Measurements from ENCODE around the gene CDK2AP2.

CDK2AP2 gene

DNA sequence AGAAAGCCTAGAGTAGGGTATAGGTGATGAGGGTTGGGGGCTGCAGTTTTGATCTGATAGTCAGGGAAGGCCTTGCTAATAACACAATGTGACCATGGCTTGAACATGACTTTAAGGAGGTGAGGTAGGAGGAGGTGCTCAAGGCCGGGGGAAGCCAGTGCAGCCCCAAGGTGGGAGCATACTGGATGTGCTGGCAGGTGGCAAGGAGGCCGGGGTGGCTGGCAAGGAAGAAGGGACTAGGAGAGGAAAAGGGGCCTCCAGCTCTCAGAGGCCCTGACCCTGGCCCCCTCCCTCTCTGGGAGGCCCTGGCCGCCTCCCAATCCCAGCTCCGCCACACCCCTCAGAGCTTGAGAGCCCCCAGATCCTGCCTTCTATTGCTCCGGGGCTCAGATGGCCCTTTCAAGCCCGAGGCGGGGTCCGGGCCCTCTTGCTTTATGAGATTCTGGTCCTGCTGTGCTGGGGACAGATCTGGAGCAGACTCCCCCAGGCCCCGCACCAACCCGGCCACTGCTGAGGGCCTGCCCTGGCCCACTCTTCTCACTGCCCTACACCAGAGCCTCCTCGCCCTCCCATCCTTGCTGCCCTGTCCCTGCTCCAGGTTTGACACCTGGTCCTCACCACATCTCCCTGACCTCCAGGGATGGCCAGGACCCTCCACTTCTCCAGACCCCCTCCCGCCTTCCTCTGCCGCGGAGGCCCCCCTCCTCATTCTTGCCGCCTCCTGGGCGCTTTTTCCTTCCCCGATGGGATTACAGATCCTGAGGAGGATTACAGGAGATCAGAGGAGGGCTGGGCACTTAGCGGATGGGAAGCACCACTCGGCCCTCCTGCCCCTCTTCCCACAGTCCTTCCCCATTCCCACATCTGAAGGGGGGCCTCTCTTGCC is 4.6 kb downstream of the CDK2AP2 start:
- no peak for DNase-seq (ENCODE audit: low read depth, low spot score)

DNA sequence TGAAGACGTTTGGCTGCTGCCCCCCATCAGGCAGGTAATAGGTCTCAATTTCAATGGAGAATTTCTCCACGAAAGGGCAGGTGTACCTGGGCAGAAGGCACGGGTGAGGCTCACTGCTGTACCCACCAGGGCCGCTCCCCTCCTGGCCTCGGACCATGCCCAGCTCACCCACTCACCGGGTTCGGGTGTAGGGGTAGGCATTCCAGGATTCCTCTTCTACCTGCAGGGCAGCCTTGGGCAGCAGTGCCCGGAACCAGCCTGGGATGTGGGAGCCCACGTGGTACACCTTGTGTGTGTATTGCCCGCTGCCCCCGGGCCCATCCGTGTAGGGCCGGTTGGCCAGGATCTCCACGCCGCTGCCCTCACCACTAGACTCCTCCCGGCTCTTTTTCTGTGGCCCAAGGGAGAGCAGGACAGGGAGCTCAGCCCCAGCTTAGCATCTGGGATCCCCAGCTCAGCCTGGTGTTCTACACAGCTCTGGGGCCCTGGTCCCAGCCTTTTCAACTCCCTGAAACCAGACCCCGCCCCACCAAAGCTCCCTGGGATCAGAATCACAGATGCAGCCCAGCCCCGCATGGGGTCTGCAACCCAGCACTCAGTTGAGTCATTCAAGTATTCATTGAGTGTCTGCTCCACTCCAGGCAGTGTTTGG is 5.5 kb downstream of the CDK2AP2 start:
- no peak for DNase-seq (ENCODE audit: low read depth, low spot score)

DNA sequence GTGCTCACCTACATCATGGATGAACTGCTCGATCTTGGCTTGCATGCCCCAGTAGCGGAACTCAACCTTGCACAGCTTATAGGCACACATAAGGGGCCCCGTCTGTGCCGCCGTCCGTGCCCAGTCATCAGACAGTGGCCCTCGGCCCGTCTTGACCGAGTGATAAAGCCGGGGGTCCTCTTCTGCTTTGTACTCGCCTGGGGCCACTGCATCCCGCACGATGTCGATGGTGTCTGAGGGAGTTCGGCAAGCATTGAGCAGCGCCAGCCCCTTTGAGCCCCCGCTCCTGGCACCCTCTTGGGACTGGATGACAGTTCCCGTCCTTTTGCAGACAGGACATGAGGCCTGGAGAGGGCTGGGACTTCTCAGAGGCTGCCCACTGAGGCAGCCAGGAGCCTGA is 6.1 kb downstream of the CDK2AP2 start:
- DNase-seq (ENCODE audit: low read depth, low spot score): no peak

DNA sequence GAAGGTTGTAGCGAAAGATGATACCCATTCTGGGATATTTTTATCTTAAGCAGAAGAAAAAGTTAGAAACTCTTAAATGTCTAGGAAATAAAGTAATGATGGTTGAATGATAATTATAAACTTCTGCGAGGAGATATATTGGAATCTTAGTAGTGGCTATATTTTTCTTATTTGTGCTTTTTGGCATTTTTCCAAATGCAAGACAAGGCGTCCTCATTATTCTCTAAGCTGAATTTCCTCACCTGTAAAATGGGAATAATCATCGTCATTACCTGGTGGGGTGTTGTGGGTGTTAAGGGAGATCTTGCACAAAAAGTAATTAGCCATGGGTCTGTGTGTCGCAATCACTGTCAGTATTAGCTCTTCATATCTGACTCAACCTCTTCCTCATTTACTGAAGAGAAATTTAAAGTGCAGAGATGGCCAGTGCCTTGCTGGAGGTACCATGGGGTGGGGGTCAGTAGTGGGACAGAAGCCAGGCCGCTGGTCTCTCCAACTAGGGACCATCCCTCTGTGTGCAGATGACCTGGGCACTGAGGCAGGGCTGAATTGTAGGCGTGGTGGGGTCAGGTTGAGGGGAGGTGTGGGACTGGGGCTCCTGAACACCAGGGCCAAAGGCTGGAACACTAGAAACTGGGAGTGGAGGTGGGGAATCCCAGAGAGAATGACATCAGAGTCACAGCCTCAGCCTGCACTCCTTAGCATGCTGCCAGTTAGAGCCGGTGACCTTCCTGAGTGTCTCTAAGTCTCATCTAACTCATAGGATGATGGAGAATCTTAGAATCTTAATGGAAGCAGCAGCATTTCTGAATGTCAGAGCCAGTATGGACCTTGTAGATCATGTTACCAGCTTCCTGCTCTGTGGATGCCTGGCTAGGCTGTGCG is 6.9 kb downstream of the CDK2AP2 start:
- DNase-seq (ENCODE audit: low read depth, low spot score): no peak

DNA sequence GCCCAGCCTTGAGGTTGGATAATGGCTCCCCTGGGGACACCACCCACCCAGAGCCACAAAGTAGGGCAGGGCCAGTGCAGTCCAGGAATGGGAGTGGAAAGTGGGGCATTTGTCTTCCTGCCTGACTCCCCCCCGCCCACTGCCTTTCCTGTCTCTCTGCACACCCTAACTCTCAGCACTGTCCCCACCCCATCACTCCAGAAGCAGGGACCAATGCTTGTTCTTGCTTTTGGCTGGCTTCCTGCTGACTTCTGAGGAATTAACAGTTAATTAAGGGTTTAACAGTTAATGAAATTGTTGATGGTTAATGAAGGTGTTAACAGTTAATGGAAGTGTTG is 7.5 kb downstream of the CDK2AP2 start:
- no peak for DNase-seq (ENCODE audit: low read depth, low spot score)

DNA sequence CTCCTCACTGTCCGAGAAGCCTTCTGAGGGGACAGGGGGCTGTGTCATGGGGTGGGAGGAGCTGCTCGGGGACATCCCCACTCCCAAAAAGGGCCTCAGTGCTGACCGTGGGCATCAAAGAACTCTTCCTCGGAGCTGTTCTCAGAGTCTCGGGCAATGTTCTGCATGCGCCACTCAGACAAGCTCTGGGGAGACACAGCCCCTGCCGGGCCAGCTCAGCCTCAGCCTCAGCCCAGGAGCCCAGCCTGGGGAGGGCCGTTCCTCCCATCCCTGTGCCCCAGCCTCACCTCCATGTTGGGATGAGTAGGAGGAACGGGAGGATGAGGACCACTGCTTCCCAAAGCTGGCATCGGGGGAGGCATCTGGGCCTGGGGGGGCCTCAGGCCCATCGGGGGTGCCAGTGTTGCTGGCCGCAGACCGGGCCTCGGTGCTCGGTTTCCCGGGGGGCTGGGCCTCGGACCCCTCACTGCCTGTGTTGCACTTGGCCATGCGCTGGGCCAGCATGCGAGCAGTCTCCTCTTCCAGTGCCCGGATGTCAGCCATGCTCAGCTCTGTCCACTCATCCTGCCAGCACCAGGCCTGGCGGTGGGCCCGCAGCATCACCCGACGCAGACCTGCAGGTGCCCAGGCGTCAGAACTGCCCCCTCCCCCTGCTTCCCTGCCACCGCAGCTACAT is 8.0 kb downstream of the CDK2AP2 start:
- DNase-seq (ENCODE audit: low read depth, low spot score): no peak

DNA sequence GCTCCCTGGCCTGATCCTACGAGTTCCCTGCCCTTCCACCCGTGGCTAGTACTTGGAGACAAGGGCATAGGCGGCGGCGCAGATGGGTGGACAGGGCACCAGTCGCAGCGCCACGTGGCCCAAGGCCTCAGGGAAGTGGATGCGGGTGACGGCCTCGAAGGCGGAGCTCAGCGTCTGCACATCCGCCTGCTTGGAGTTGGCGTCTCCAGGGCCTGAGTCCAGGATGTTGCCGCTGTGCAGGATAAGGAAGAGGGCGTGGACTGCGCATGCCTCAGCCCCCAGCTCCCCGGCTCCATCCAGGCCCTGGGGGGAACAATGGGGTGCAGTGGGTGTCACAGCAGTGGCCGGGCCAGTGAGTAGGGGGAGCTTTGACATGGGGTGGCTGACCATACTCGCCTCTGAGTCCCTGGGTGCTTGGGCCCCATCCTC is 9.4 kb downstream of the CDK2AP2 start:
- DNase-seq (ENCODE audit: low read depth, low spot score): no peak

- no peak for DNase-seq (ENCODE audit: low read depth, low spot score)
These were observed 10.2 kb downstream of the CDK2AP2 start for GRCh38 chr11:67497656-67498291.

- no peak for DNase-seq (ENCODE audit: low read depth, low spot score)
These were observed 11.8 kb downstream of the CDK2AP2 start for GRCh38 chr11:67496113-67496512.

- no peak for DNase-seq (ENCODE audit: low read depth, low spot score)
These were observed 12.5 kb downstream of the CDK2AP2 start for GRCh38 chr11:67495234-67496005.

GRCh38 chr11:67494371-67495233 is 13.4 kb downstream of the CDK2AP2 start:
- DNase-seq (ENCODE audit: low read depth, low spot score): no peak

- no peak for DNase-seq (ENCODE audit: low read depth, low spot score)
These were observed 14.2 kb downstream of the CDK2AP2 start for GRCh38 chr11:67493548-67494370.

GRCh38 chr11:67492801-67493547 is 15.0 kb downstream of the CDK2AP2 start:
- DNase-seq (ENCODE audit: low read depth, low spot score): no peak

- no peak for DNase-seq (ENCODE audit: low read depth, low spot score)
These were observed 15.8 kb downstream of the CDK2AP2 start for GRCh38 chr11:67492069-67492727.

DNA sequence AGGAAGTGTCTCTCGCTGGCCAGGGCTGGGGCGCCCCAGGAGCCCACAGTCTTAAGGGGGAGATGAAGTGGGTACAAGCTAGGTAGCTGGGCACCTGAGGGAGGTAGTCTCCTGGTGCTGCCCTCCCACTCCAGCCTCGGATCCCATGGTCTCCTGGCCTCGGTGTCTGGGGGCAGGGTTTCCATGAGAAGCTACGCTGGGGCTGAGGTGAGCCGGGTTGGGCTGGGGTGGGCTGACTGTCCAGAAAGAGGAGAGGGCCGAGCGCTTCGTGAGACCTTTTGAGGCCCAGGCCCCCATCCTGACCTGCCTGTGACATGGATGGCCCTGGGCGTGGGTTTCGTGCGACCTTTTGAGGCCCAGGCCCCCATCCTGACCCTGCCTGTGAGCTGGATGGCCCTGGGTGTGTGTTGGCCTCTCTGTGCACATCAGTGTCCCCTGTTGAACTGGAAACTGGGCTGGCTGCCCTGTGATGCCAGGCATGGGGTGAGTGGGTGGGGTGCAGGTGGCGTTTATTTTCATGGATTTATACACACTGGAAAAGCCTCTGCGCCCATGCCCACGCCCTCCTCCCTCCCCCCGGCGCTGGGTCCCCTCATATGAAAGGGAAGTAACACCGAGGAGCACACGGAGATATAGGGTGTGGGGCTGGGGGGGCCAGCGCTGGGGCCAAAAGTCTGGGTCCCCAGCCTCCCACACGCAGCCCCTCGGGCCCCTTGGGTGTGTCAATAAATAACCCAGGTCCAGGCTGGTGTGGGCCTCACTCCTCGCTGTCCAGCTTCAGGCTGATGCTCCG is 16.5 kb downstream of the CDK2AP2 start:
- no peak for DNase-seq (ENCODE audit: low read depth, low spot score)

GRCh38 chr11:67490727-67491065 is 17.3 kb downstream of the CDK2AP2 start:
- DNase-seq (ENCODE audit: low read depth, low spot score): no peak
